Naive thymus-derived CD4-positive, alpha-beta T cell (primary cell): ENCODE results near the gene PPRC1. TPM values are rescaled to one million over a fixed set of nuclear protein-coding genes. Genes with fewer than 3 reads are reported as not detected.

Experiments used
- ATAC-seq: fragments of 150-1000 bp; cut with Tn5 transposase; 2 replicates; pipeline ENCODE4 v1.10.0; 2021; ENCODE audit warnings: mild to moderate bottlenecking, moderate library complexity
- CTCF ChIA-PET: fragments of 350-600 bp; sonication (Branson Sonifier 250); formaldehyde crosslinking; loops from one replicate; lab custom pipeline; 2021; ENCODE audit warnings: antibody characterized with exemption; lab: Charles Lee
- POLR2A ChIA-PET: fragments of 350-600 bp; sonication (Branson Sonifier 250); formaldehyde crosslinking; loops from one replicate; lab custom pipeline; 2021; ENCODE audit warnings: antibody characterized with exemption, inconsistent platforms; lab: Charles Lee
- DNase-seq, 9 donors: peaks; one replicate each; pipeline versions ENCODE4 v3.0.0 to v3.0.0-alpha.2; 2020 to 2022; ENCODE audit warnings: mixed read lengths in 1 of 9
- H3K27ac ChIP-seq: one replicate; pipeline ENCODE4 v1.7.0; 2013; ENCODE audit warnings: mild to moderate bottlenecking, low read depth, low read length, moderate library complexity
- H3K27me3 ChIP-seq, 2 donors: one replicate each; pipeline ENCODE4 v1.7.0; 2013; ENCODE audit warnings: low read length in 2 of 2, mild to moderate bottlenecking in 2 of 2, moderate library complexity in 2 of 2; ENCODE audit not compliant: control insufficient read depth in 2 of 2, insufficient read depth in 2 of 2
- H3K36me3 ChIP-seq, 3 experiments: 1 replicate in 2 of 3; 2 replicates in 1 of 3; pipeline ENCODE4 v1.7.0; 2013; ENCODE audit warnings: low read length in 3 of 3, mild to moderate bottlenecking in 3 of 3, moderate library complexity in 1 of 3; ENCODE audit not compliant: insufficient read depth in 3 of 3, control insufficient read depth in 2 of 3
- H3K4me1 ChIP-seq, 2 donors: one replicate each; pipeline ENCODE4 v1.7.0; 2013; ENCODE audit warnings: low read length in 2 of 2, mild to moderate bottlenecking in 2 of 2, moderate library complexity in 1 of 2; ENCODE audit not compliant: control insufficient read depth in 2 of 2, insufficient read depth in 2 of 2
- H3K4me3 ChIP-seq: 2 replicates; pipeline ENCODE4 v1.7.0; 2013; ENCODE audit warnings: mild to moderate bottlenecking, low read length
- H3K9me3 ChIP-seq, 3 experiments: 1 replicate in 2 of 3; 2 replicates in 1 of 3; pipeline ENCODE4 v1.7.0; 2013; ENCODE audit warnings: low read length in 3 of 3; ENCODE audit not compliant: control insufficient read depth in 2 of 3
- H3K27ac Mint-ChIP-seq, 9 donors: one replicate each; pipeline ENCODE4 v1.8.0; 2020 to 2022; ENCODE audit warnings: mixed read lengths in 9 of 9, mild to moderate bottlenecking in 8 of 9, moderate library complexity in 5 of 9, inconsistent platforms in 2 of 9
- H3K27me3 Mint-ChIP-seq, 5 donors: one replicate each; pipeline ENCODE4 v1.8.0; 2021 to 2022; ENCODE audit warnings: mixed read lengths in 5 of 5, mild to moderate bottlenecking in 1 of 5
- H3K36me3 Mint-ChIP-seq, 5 donors: one replicate each; pipeline ENCODE4 v1.8.0; 2020 to 2022; ENCODE audit warnings: mixed read lengths in 5 of 5, mild to moderate bottlenecking in 3 of 5, inconsistent platforms in 1 of 5
- H3K4me1 Mint-ChIP-seq, 7 donors: one replicate each; pipeline ENCODE4 v1.8.0; 2020 to 2022; ENCODE audit warnings: mixed read lengths in 7 of 7, mild to moderate bottlenecking in 3 of 7, inconsistent platforms in 1 of 7
- H3K4me3 Mint-ChIP-seq, 10 donors: one replicate each; pipeline ENCODE4 v1.8.0; 2020 to 2022; ENCODE audit warnings: mild to moderate bottlenecking in 10 of 10, mixed read lengths in 10 of 10, moderate library complexity in 6 of 10, inconsistent platforms in 2 of 10
- H3K9me3 Mint-ChIP-seq, 11 donors: one replicate each; pipeline ENCODE4 v1.8.0; 2020 to 2022; ENCODE audit warnings: mixed read lengths in 11 of 11, mild to moderate bottlenecking in 4 of 11, inconsistent platforms in 1 of 11, moderate library complexity in 1 of 11
- intact Hi-C, 2 donors: fragments of 100-400 bp; cut with micrococcal nuclease; formaldehyde crosslinking; loops; one replicate each; pipeline ENCODE4 v1.15.1; 2023
- polyA plus RNA-seq, 2 donors: library from polyadenylated mRNA; unstranded; fragments of 300-500 nt; fragmentation: Illumina TruSeq; gene quantifications; one replicate each; pipeline ENCODE4 v1.2.3, GENCODE V29; 2021
- total RNA-seq, 6 experiments: library from RNA in 5 of 6; stranded (reverse) in 5 of 6; gene quantifications; 1 replicate in 5 of 6; 2 replicates in 1 of 6; pipeline ENCODE4 v1.2.3 and lab custom pipeline; 2021 to 2026

The PPRC1 gene, protein sequence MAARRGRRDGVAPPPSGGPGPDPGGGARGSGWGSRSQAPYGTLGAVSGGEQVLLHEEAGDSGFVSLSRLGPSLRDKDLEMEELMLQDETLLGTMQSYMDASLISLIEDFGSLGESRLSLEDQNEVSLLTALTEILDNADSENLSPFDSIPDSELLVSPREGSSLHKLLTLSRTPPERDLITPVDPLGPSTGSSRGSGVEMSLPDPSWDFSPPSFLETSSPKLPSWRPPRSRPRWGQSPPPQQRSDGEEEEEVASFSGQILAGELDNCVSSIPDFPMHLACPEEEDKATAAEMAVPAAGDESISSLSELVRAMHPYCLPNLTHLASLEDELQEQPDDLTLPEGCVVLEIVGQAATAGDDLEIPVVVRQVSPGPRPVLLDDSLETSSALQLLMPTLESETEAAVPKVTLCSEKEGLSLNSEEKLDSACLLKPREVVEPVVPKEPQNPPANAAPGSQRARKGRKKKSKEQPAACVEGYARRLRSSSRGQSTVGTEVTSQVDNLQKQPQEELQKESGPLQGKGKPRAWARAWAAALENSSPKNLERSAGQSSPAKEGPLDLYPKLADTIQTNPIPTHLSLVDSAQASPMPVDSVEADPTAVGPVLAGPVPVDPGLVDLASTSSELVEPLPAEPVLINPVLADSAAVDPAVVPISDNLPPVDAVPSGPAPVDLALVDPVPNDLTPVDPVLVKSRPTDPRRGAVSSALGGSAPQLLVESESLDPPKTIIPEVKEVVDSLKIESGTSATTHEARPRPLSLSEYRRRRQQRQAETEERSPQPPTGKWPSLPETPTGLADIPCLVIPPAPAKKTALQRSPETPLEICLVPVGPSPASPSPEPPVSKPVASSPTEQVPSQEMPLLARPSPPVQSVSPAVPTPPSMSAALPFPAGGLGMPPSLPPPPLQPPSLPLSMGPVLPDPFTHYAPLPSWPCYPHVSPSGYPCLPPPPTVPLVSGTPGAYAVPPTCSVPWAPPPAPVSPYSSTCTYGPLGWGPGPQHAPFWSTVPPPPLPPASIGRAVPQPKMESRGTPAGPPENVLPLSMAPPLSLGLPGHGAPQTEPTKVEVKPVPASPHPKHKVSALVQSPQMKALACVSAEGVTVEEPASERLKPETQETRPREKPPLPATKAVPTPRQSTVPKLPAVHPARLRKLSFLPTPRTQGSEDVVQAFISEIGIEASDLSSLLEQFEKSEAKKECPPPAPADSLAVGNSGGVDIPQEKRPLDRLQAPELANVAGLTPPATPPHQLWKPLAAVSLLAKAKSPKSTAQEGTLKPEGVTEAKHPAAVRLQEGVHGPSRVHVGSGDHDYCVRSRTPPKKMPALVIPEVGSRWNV (N-terminal part only)
- total RNA-seq (10 to 100 TPM; 33.7 to 56.5 (median 40.6) TPM), polyA plus RNA-seq (10 to 100 TPM in 1 of 2 donors, 1 to 10 TPM in 1; 9.7 to 31.0 TPM), total RNA-seq (lab: John Stamatoyannopoulos, UW) (75.2 reads per million, percentile 79 among the genes with 10 or more reads in this experiment)

DNA sequence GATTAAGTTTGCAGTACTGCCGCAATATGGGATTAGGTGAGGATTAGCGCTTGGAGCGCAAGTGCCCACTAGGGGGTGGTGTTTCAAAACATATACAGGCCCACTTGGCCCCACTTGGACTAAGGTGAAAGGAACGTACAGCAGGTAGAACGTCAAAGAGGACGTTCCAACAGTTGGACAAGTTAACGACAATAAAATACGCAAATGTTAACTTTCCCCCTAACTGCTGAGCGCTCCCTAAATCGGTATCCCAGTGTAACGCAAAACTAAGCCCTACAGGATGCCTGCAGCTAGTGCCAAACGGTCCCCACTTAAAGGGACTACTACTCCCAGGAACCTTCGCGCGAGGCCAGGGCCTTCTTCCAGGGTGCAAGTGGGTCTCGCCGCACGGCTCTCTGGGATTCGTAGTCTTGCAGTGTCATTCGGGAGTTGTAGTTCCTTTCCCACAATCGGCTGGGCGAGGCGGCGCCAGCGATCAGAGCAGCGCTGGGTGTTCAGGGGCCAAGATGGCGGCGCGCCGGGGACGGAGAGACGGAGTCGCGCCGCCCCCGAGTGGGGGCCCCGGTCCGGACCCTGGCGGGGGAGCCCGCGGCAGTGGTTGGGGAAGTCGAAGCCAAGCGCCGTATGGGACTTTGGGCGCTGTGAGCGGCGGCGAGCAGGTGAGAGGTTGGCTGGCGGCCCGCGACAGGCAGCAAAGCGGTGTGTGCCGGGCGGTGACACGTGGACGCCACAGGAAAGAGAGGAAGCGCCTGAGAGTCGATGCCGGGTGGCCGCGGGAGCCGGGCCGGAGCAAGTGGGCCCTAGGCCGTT is at the start of gene PPRC1:
Gene PPRC1 (plus strand): TSS at position 478 of the 810 bp plus-strand sequence. CDS start 29 bp downstream, at position 507.
- H3K4me1 ChIP-seq, result peaks cover 15 to 26% of the 10 kb centered on the region in 2 donors
- H3K36me3 ChIP-seq, result peaks cover 0 to 11% (median 0%) of the 10 kb centered on the region in 3 experiments
- Mint-ChIP-seq H3K27ac (peak within 1 kb of the TSS; percentile 89 to 99 (median 96)), H3K4me1 (peaks cover 29 to 53% (median 47%) of the 10 kb centered on the region in 7 donors), H3K4me3 (peak within 1 kb of the TSS; percentile 90 to 99 (median 98)), H3K9me3 (no peaks in the 10 kb centered on the region), H3K27me3 (no peaks in the 10 kb centered on the region), H3K36me3 (peaks cover 0 to 4% (median 0%) of the 10 kb centered on the region in 5 donors)
- ChIA-PET POLR2A (interaction anchor here (0.6 to 2.0 kb wide), 13 partner anchors 10 to 512 kb away, joined by 3 to 15 read pairs (median 4); partner anchors contain the start of genes HPS6, LDB1, NOLC1 and OGA), CTCF (interaction anchor here (0.5 to 2.2 kb wide), 7 partner anchors 11 to 71 kb away, joined by 3 to 12 read pairs (median 4); partner anchors contain the start of gene NOLC1)
- H3K27ac ChIP-seq, result peak within 1 kb of the TSS; percentile 89
- intact Hi-C loops, result loop anchor here (1.0 to 5.0 kb wide), 27 partner anchors 12 to 1235 kb away; partner anchors contain the start of genes ACTR1A (in 2 of the 2), ARMH3 (in 2 of the 2), BORCS7 (in 2 of the 2) and GBF1 (in 2 of the 2)
- H3K27me3 ChIP-seq, result no peaks in the 10 kb centered on the region
- peak; percentile 97 for ATAC-seq
- DNase-seq, result peak; percentile 88 to 98 (median 97)
- no peaks in the 10 kb centered on the region for H3K9me3 ChIP-seq
- H3K4me3 ChIP-seq, result peak within 1 kb of the TSS; percentile 80

DNA sequence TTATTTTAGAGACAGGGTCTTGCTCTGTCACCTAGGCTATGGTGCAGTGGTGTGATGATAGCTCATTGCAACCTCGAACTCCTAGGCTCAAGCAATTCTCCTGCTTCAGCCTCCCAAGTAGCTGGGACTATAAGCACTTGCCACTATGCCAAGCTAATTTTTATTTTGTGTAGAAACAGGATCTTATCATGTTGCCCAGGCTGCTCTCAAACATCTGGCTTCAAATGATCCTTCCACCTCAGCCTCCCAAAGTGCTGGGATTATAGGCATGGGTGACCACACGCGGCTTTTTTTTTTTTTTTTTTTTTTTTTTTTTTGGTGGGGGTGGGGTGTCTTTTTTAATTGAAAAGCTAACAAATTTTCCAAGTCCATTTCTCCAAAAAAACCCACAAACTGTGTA is 49.3 kb upstream of the PPRC1 start:
- Histone ChIP-seq H3K4me1 (no peaks in the 10 kb centered on the region), H3K27me3 (no peaks in the 10 kb centered on the region), H3K4me3 (no peak overlapping the region), H3K27ac (no peak overlapping the region), H3K36me3 (no peaks in the 10 kb centered on the region), H3K9me3 (no peaks in the 10 kb centered on the region)
- intact Hi-C loops, result no loop called here
- no peak overlapping the region for H3K4me3 Mint-ChIP-seq
- no peaks in the 10 kb centered on the region for H3K27me3 Mint-ChIP-seq
- H3K27ac Mint-ChIP-seq, result no peak overlapping the region
- POLR2A ChIA-PET, result interaction anchor here (0.7 kb wide), 1 partner anchor 20 kb away, joined by 4 read pairs; no protein-coding TSS in a partner anchor
- ATAC-seq, result no peak
- peaks cover 0 to 3% (median 0%) of the 10 kb centered on the region in 5 donors for H3K36me3 Mint-ChIP-seq
- H3K9me3 Mint-ChIP-seq, result no peaks in the 10 kb centered on the region
- no peak for DNase-seq
- CTCF ChIA-PET, result no interaction called here
- H3K4me1 Mint-ChIP-seq, result peaks cover 0 to 2% (median 0%) of the 10 kb centered on the region in 7 donors

DNA sequence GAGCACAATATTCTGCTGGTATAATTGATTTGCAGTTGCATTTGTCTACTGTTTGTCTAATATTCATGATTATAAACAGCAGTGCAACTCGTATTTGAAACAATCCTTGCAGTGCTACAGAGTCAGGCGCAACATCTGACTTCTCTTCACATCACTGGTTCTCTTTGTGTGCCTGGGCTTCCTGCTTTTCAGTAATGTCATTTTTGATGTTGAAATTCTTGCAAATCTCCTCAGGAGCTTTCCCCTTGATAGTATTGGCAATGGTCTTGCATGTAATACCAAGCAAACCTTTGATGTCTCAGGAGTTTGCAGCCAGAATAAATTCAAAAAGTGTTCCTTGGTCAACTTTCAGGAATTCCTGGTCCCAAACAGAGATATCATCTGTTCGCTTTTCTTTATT is 47.5 kb upstream of the PPRC1 start:
- ATAC-seq, result no peak
- no peaks in the 10 kb centered on the region for H3K4me1 ChIP-seq
- no peak overlapping the region for H3K4me3 ChIP-seq
- ChIA-PET CTCF (interaction anchor here (1.9 kb wide), 1 partner anchor 12 kb away, joined by 7 read pairs; no protein-coding TSS in a partner anchor), POLR2A (no interaction called here)
- H3K4me1 Mint-ChIP-seq, result peaks cover 0 to 2% (median 0%) of the 10 kb centered on the region in 7 donors
- H3K27me3 Mint-ChIP-seq, result no peaks in the 10 kb centered on the region
- no peaks in the 10 kb centered on the region for H3K27me3 ChIP-seq
- H3K36me3 Mint-ChIP-seq, result peaks cover 0 to 3% (median 0%) of the 10 kb centered on the region in 5 donors
- no peaks in the 10 kb centered on the region for H3K9me3 Mint-ChIP-seq
- no peak overlapping the region for H3K4me3 Mint-ChIP-seq
- H3K27ac Mint-ChIP-seq, result no peak overlapping the region
- DNase-seq, result no peak
- H3K9me3 ChIP-seq, result no peaks in the 10 kb centered on the region
- H3K36me3 ChIP-seq, result no peaks in the 10 kb centered on the region
- intact Hi-C loops, result no loop called here
- H3K27ac ChIP-seq, result no peak overlapping the region

DNA sequence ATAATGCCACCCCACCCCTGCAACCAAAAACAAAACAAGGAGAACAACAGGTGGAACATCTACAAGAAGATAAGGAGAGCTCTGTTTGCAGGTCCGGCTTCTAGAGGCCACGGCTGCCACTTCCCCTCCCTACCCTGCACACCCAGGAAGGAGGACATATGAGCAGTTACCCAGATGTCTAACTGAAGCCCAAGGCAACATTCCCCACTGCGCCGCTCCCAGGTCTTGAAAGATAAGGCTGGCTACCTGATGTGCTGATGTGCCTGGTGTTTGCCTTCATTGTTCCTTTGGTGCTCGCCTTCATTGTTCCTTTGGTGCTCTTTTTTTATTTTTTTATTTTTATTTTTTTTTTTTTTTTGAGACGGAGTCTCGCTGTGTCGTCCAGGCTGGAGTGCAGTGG is 46.6 kb upstream of the PPRC1 start:
- H3K9me3 ChIP-seq, result no peaks in the 10 kb centered on the region
- ChIA-PET POLR2A (no interaction called here), CTCF (interaction anchor here (0.6 to 1.9 kb wide), 3 partner anchors 13 to 1170 kb away, joined by 3 to 7 read pairs (median 4); no protein-coding TSS in a partner anchor)
- Mint-ChIP-seq H3K4me3 (no peak overlapping the region), H3K9me3 (no peaks in the 10 kb centered on the region), H3K36me3 (peaks cover 0 to 3% (median 0%) of the 10 kb centered on the region in 5 donors), H3K27ac (no peak overlapping the region), H3K4me1 (peaks cover 0 to 2% (median 0%) of the 10 kb centered on the region in 7 donors), H3K27me3 (no peaks in the 10 kb centered on the region)
- no peaks in the 10 kb centered on the region for H3K27me3 ChIP-seq
- no peak overlapping the region for H3K27ac ChIP-seq
- no peak for DNase-seq
- H3K4me1 ChIP-seq, result no peaks in the 10 kb centered on the region
- H3K36me3 ChIP-seq, result no peaks in the 10 kb centered on the region
- no peak overlapping the region for H3K4me3 ChIP-seq
- intact Hi-C loops, result no loop called here
- no peak for ATAC-seq

DNA sequence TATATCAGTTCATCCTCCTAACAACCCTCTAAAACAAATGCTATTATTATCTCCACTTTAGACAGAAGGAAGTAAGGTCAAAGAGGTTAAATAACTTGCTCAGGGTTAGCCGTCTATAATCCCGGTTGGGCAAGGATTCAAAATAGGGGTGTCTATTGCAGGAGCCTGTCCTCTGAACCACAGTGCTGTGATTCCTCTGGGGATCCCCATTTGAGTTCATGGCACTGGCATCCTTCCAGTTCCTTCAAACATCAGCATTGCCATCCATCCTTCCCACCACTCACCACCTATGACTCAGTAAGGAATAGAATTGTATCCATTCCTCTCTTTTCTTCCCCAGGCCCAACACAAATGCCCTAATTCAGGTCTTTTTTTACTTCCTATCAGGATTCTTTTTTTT is 42.1 kb upstream of the PPRC1 start:
- Mint-ChIP-seq H3K4me1 (peaks cover 0 to 4% (median 0%) of the 10 kb centered on the region in 7 donors), H3K27me3 (no peaks in the 10 kb centered on the region), H3K9me3 (no peaks in the 10 kb centered on the region), H3K36me3 (peaks cover 0 to 6% (median 0%) of the 10 kb centered on the region in 5 donors), H3K27ac (peak overlapping the region in 1 of 9 donors; percentile 83), H3K4me3 (no peak overlapping the region)
- intact Hi-C loops, result no loop called here
- Histone ChIP-seq H3K9me3 (no peaks in the 10 kb centered on the region), H3K4me1 (no peaks in the 10 kb centered on the region), H3K4me3 (no peak overlapping the region), H3K36me3 (no peaks in the 10 kb centered on the region), H3K27me3 (no peaks in the 10 kb centered on the region), H3K27ac (no peak overlapping the region)
- ChIA-PET POLR2A (no interaction called here), CTCF (no interaction called here)
- ATAC-seq (no peak), DNase-seq (no peak)
